H1 (cell line): ENCODE data around the gene TSPAN16. TPM values are rescaled to one million over a fixed set of nuclear protein-coding genes. Genes with fewer than 3 reads are reported as not detected.
A peak's percentile ranks its signal among the peaks of the same experiment; 100 is the strongest.

Experiments
- CTCF ChIA-PET: fragments of 300-600 bp; sonication (Branson Sonifier 250); formaldehyde crosslinking; loops from one replicate; lab custom pipeline; 2021; ENCODE audit not compliant: partially characterized antibody; lab: Charles Lee
- POLR2A ChIA-PET: fragments of 300-600 bp; sonication (Branson Sonifier 250); formaldehyde crosslinking; loops from one replicate; lab custom pipeline; 2021; ENCODE audit warnings: inconsistent platforms; ENCODE audit not compliant: partially characterized antibody; lab: Charles Lee
- DNase-seq, 2 experiments: peaks; one replicate each; pipeline versions ENCODE4 v3.0.0 to v3.0.0-alpha.2; 2010 to 2022; ENCODE audit warnings: low spot score in 2 of 2, low read depth in 1 of 2, mixed read lengths in 1 of 2
- FAIRE-seq: peaks from 2 replicates; lab custom pipeline; 2011; peaks lifted over from hg19 to GRCh38; lab: Jason Lieb, UNC
- H2AFZ ChIP-seq: 2 replicates; pipeline ENCODE4 v1.8.1; 2012; ENCODE audit warnings: low read length, inconsistent platforms
- H2AK5ac ChIP-seq: 2 replicates; pipeline ENCODE4 v1.6.1; 2013; ENCODE audit warnings: low read depth, low read length
- H2BK120ac ChIP-seq: replicated peaks from 2 replicates; pipeline ENCODE3; 2013; ENCODE audit warnings: low read depth, low read length, inconsistent platforms
- H2BK12ac ChIP-seq: 2 replicates; pipeline ENCODE4 v1.6.1; 2013; ENCODE audit warnings: low read depth, low read length
- H2BK15ac ChIP-seq: 2 replicates; pipeline ENCODE4 v1.6.1; 2013; ENCODE audit warnings: low read length
- H2BK20ac ChIP-seq: 2 replicates; pipeline ENCODE4 v1.6.1; 2013; ENCODE audit warnings: low read length
- H2BK5ac ChIP-seq: 2 replicates; pipeline ENCODE4 v1.6.1; 2013; ENCODE audit warnings: low read depth, low read length
- H3K14ac ChIP-seq: 2 replicates; pipeline ENCODE4 v1.6.1; 2013; ENCODE audit warnings: inconsistent platforms; ENCODE audit not compliant: insufficient read length
- H3K18ac ChIP-seq: 2 replicates; pipeline ENCODE4 v1.6.1; 2013; ENCODE audit warnings: low read length; ENCODE audit errors: extremely low read depth
- H3K23ac ChIP-seq: 2 replicates; pipeline ENCODE4 v1.6.1; 2013; ENCODE audit warnings: inconsistent platforms; ENCODE audit not compliant: insufficient read length
- H3K23me2 ChIP-seq: 2 replicates; pipeline ENCODE4 v1.6.1; 2013; ENCODE audit warnings: low read depth, low read length
- H3K27ac ChIP-seq: 2 replicates; pipeline ENCODE4 v1.6.1; 2011; ENCODE audit warnings: low read depth, low read length, inconsistent platforms
- H3K27me3 ChIP-seq, 4 experiments: replicated peaks in 1 of 4; 1 replicate in 1 of 4; 2 replicates in 3 of 4; pipeline versions ENCODE4 v1.6.1 to v1.8.1; 2011 to 2013; ENCODE audit warnings: low read length in 3 of 4, mild to moderate bottlenecking in 3 of 4, inconsistent platforms in 2 of 4, mixed read lengths in 2 of 4, moderate library complexity in 1 of 4; ENCODE audit not compliant: control insufficient read depth in 3 of 4, insufficient read depth in 3 of 4; ENCODE audit errors: extremely low read depth in 1 of 4
- H3K36me3 ChIP-seq, 4 experiments: 2 replicates each; pipeline versions ENCODE4 v1.6.1 to v1.8.1; 2011 to 2013; ENCODE audit warnings: mild to moderate bottlenecking in 4 of 4, low read length in 3 of 4, moderate library complexity in 2 of 4, control low read depth in 1 of 4, inconsistent platforms in 1 of 4; ENCODE audit not compliant: insufficient read depth in 4 of 4, control insufficient read depth in 2 of 4
- H3K4ac ChIP-seq: replicated peaks from 2 replicates; pipeline ENCODE3; 2013; ENCODE audit warnings: low read length, low read depth, mixed read lengths, inconsistent platforms; ENCODE audit not compliant: insufficient read length
- H3K4me1 ChIP-seq, 4 experiments: replicated peaks in 1 of 4; 1 replicate in 1 of 4; 2 replicates in 3 of 4; pipeline versions ENCODE4 v1.6.1 to v1.8.1; 2011 to 2013; ENCODE audit warnings: low read length in 3 of 4, inconsistent platforms in 2 of 4, mixed read lengths in 1 of 4; ENCODE audit not compliant: insufficient read depth in 4 of 4, control insufficient read depth in 3 of 4
- H3K4me2 ChIP-seq, 2 experiments: 2 replicates each; pipeline versions ENCODE4 v1.6.1 to v1.8.1; 2011 to 2013; ENCODE audit warnings: low read depth in 2 of 2, low read length in 2 of 2, control low read depth in 1 of 2, inconsistent platforms in 1 of 2, mild to moderate bottlenecking in 1 of 2; ENCODE audit not compliant: insufficient read depth in 1 of 2
- H3K4me3 ChIP-seq, 4 experiments: fragments of 200-600, 300-600 bp in 1 of 4; sonication (generic), shearing (Covaris generic), sonication (Bioruptor Twin) in 1 of 4; 2 replicates each; pipeline versions ENCODE4 v1.5.1 to v1.8.1; 2011 to 2016; ENCODE audit warnings: low read length in 4 of 4, low read depth in 3 of 4, control low read depth in 2 of 4, inconsistent platforms in 2 of 4, mild to moderate bottlenecking in 2 of 4, mixed read lengths in 1 of 4, moderate library complexity in 1 of 4; ENCODE audit not compliant: insufficient read depth in 2 of 4; ENCODE audit errors: extremely low read depth in 1 of 4
- H3K56ac ChIP-seq: replicated peaks from 2 replicates; pipeline ENCODE3; 2013; ENCODE audit warnings: low read depth, mild to moderate bottlenecking, mixed read lengths, low read length, inconsistent platforms; ENCODE audit not compliant: insufficient read length
- H3K79me1 ChIP-seq: 2 replicates; pipeline ENCODE4 v1.6.1; 2013; ENCODE audit warnings: low read depth, low read length, control low read depth
- H3K79me2 ChIP-seq, 2 experiments: 2 replicates each; pipeline versions ENCODE4 v1.6.1 to v1.8.1; 2012 to 2013; ENCODE audit warnings: low read length in 2 of 2, mild to moderate bottlenecking in 2 of 2, inconsistent platforms in 1 of 2; ENCODE audit not compliant: insufficient read depth in 2 of 2, control insufficient read depth in 1 of 2
- H3K9ac ChIP-seq, 4 experiments: replicated peaks in 1 of 4; 1 replicate in 1 of 4; 2 replicates in 3 of 4; pipeline versions ENCODE4 v1.6.1 to v1.8.1; 2011 to 2013; ENCODE audit warnings: low read depth in 3 of 4, low read length in 3 of 4, control low read depth in 2 of 4, mild to moderate bottlenecking in 2 of 4, moderate library complexity in 2 of 4, inconsistent platforms in 1 of 4; ENCODE audit errors: extremely low read depth in 1 of 4
- H3K9me3 ChIP-seq, 2 experiments: 2 replicates each; pipeline versions ENCODE4 v1.6.1 to v1.8.1; 2012 to 2013; ENCODE audit warnings: mild to moderate bottlenecking in 2 of 2, moderate library complexity in 2 of 2, control low read depth in 1 of 2, inconsistent platforms in 1 of 2, low read depth in 1 of 2, low read length in 1 of 2, mixed read lengths in 1 of 2; ENCODE audit not compliant: insufficient read depth in 2 of 2
- H4K20me1 ChIP-seq, 2 experiments: replicated peaks in 1 of 2; 2 replicates each; pipeline versions ENCODE3 to v1.8.1; 2011 to 2013; ENCODE audit warnings: inconsistent platforms in 2 of 2, low read length in 2 of 2, mild to moderate bottlenecking in 1 of 2; ENCODE audit not compliant: insufficient read depth in 2 of 2, control insufficient read depth in 1 of 2
- H4K5ac ChIP-seq: 2 replicates; pipeline ENCODE4 v1.6.1; 2013; ENCODE audit warnings: low read length, low read depth, mixed read lengths, inconsistent platforms; ENCODE audit not compliant: insufficient read length
- H4K8ac ChIP-seq: 2 replicates; pipeline ENCODE4 v1.8.0; 2013; ENCODE audit warnings: mild to moderate bottlenecking, moderate library complexity, low read length, inconsistent platforms; ENCODE audit not compliant: insufficient read depth; ENCODE audit errors: extremely low read depth
- H4K91ac ChIP-seq: replicated peaks from 2 replicates; pipeline ENCODE3; 2013; ENCODE audit warnings: low read length, mixed read lengths, inconsistent platforms; ENCODE audit not compliant: insufficient read length
- CHD2 ChIP-seq: IDR thresholded peaks from 2 replicates; pipeline ENCODE4 v1.6.1; 2012; ENCODE audit warnings: low read length, improper control_type of control experiment
- CREB1 ChIP-seq: IDR thresholded peaks from 2 replicates; pipeline ENCODE4 v1.6.1; 2012; ENCODE audit warnings: inconsistent platforms
- EGR1 ChIP-seq: IDR thresholded peaks from 2 replicates; pipeline ENCODE4 v1.6.1; 2011; ENCODE audit warnings: low read depth, low read length, borderline replicate concordance
- EP300 ChIP-seq, 2 experiments: IDR thresholded peaks; 1 replicate in 1 of 2; 2 replicates in 1 of 2; pipeline ENCODE4 v1.6.1; 2011 to 2012; ENCODE audit warnings: low read depth in 2 of 2, low read length in 2 of 2, mild to moderate bottlenecking in 2 of 2, borderline replicate concordance in 1 of 2, inconsistent platforms in 1 of 2, moderate library complexity in 1 of 2
- FOSL1 ChIP-seq: IDR thresholded peaks from 2 replicates; pipeline ENCODE4 v1.6.1; 2011; ENCODE audit warnings: mild to moderate bottlenecking, low read depth, low read length, moderate library complexity; ENCODE audit not compliant: insufficient read depth
- WGBS, 2 experiments: shearing (Covaris generic) in 1 of 2; methylation state at CpG; one replicate each; pipeline versions ENCODE4 v1.1.6 to v1.1.7; 2013 to 2015; ENCODE audit warnings: low lambda C conversion rate in 2 of 2, mixed read lengths in 2 of 2, inconsistent platforms in 1 of 2, low coverage in 1 of 2, missing lambda C conversion rate in 1 of 2; ENCODE audit not compliant: insufficient replicate concordance in 2 of 2, insufficient coverage in 1 of 2, insufficient read length in 1 of 2; ENCODE audit errors: extremely low coverage in 1 of 2, missing lambda C conversion rate in 1 of 2; 5-methylcytosine and 5-hydroxymethylcytosine counted together
- polyA plus RNA-seq, 7 experiments: library from polyadenylated mRNA; depleted of rRNA in 3 of 7; stranded (reverse) in 5 of 7; unstranded in 2 of 7; fragments of >200 nt in 5 of 7; fragments of 200-250 nt in 2 of 7; gene quantifications; 1 replicate in 5 of 7; 2 replicates in 1 of 7; 4 replicates in 1 of 7; pipeline versions ENCODE4 v1.2.1 to v1.2.3, GENCODE V29; 2011 to 2013; ENCODE audit warnings: missing spikeins in 2 of 7, mixed read lengths in 2 of 7
- total RNA-seq: library from RNA; stranded (reverse); fragmentation: NEBNext Ultra II Directional; extraction: Animal tissue kit (Norgen Biotek cat#: 25700); gene quantifications from 2 replicates; pipeline ENCODE4 v1.2.1, GENCODE V29; 2021
- TF ChIP-seq, protein P1 (sequence below): IDR thresholded peaks from 2 replicates; pipeline ENCODE4 v1.6.1; 2012; ENCODE audit warnings: inconsistent platforms

TSPAN16 gene
- total and polyA plus RNA-seq, 2 of the 8 experiments (the other 6 are each of a cell fraction or from before 2014, with no cell fraction given) = not detected

DNA sequence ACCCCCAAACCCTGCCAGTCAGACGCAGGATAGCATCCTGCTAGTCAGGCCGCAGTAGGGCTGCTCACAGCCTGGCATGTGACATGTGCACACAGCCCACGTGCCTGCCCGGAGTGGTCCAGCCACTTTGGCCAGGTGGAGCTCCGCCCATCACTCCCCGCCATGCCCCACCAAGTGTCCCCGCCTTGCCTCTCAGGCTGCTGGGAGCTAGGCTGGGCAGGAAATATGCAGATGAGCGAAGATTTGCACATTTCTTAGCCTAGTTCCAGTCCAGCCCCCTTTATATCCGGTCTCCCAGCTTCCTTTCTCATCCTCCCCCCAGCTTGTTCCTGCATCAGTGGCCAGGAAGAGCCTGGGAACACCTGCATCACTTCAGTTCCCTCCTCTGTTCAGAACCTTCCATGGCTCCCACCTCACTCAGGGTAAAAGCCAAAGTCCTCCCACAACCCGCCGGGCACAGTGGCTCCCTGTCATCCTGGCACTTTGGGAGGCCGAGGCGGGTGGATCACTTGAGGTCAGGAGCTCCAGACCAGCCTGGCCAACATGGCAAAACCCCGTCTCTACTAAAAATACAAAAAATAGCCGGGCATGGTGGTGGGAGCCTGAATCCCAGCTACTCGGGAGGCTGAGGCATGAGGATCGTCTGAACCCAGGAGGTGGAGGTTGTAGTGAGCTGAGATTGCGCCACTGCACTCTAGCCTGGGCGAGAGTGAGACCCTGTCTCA, 31.3 kb upstream of the TSPAN16 start:
- Histone ChIP-seq H3K23me2 (no peaks in the 10 kb centered on the region; the same call in 1 of the 2 replicates), H3K9me3 (no peaks in the 10 kb centered on the region), H4K91ac (no peak overlapping the region), H2BK15ac (peak overlapping the region; percentile 34; the same call in 1 of the 2 replicates), H4K20me1 (no peaks in the 10 kb centered on the region), H2BK5ac (no peak overlapping the region), H3K79me1 (no peaks in the 10 kb centered on the region), H3K36me3 (no peaks in the 10 kb centered on the region), H2BK120ac (peak overlapping the region; percentile 21), H3K56ac (no peak overlapping the region), H3K23ac (no peak overlapping the region), H2AFZ (peak overlapping the region; percentile 9; the same call in 1 of the 2 replicates), H4K5ac (no peak overlapping the region), H3K18ac (no peak overlapping the region), H3K4ac (peak overlapping the region; percentile 13), H3K79me2 (0 out of 4 replicates have a peak, but pooled peaks cover 0 to 6% of the 10 kb centered on the region in 2 experiments), H3K4me2 (no peak overlapping the region), H2AK5ac (no peak overlapping the region), H3K4me3 (no peak overlapping the region), H3K4me1 (peaks cover 0 to 9% (median 3%) of the 10 kb centered on the region in 4 experiments; a peak in 5 of 7 replicates), H3K14ac (no peak overlapping the region), H3K27me3 (no peaks in the 10 kb centered on the region), H3K27ac (no peak overlapping the region), H2BK12ac (peak overlapping the region; percentile 11; the same call in 1 of the 2 replicates), H3K9ac (no peak overlapping the region; a peak in 1 of 7 replicates), H4K8ac (0 out of 2 replicates have a peak overlapping the region, but pooled peaks have one; percentile 74), H2BK20ac (no peak overlapping the region)
- FAIRE-seq (no peak), DNase-seq (peak in 1 of 2 experiments; percentile 63)
- ChIA-PET CTCF (interaction anchor here (0.5 to 2.3 kb wide), 7 partner anchors 9 to 122 kb away, joined by 3 to 16 read pairs (median 3); no protein-coding TSS in a partner anchor), POLR2A (no interaction called here)
- 82% methylated on average over 17 of the region's 19 CpGs; no CpG with 5 or more reads in 1 of the 2 experiments for WGBS, 2 experiments
- TF ChIP-seq, protein P1, sequence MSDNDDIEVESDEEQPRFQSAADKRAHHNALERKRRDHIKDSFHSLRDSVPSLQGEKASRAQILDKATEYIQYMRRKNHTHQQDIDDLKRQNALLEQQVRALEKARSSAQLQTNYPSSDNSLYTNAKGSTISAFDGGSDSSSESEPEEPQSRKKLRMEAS = peak; percentile 89
- TF ChIP-seq EGR1 (no peak), FOSL1 (no peak), CHD2 (no peak), EP300 (IDR thresholded peaks at IDR 0.05; ENCODE audit: borderline replicate concordance in 1 of 2, low read depth in 2 of 2, low read length in 2 of 2) (no peak), CREB1 (no peak)
